HG03103 (cell line): ENCODE results near the gene MRPL48.

Experiments used
- ATAC-seq: cut with Tn5 transposase; IDR thresholded peaks from one replicate; pipeline ENCODE4 v1.9.1; 2021; ENCODE audit warnings: low read depth; ENCODE audit not compliant: unreplicated experiment

MRPL48 gene

DNA sequence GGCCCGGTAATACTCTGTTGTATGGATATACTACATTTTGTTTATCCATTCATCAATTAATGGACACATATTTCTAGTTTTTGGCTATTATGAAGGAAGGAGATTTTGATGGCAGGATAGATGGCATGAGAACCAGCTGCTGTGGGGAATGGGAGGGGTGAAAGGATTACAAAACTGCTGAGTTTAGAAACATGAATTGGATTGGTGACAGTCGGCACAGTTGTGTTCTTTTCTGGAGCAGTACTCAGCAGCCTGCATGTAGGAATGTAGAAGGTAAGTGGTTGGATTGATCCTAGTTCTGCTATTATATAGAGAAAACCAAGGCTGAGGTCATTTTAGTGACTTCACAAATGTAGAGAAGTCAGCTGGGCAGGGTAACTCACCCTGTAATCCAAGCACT, 96.2 kb downstream of the MRPL48 start:
- ATAC-seq = no peak

GRCh38 chr11:73888244-73888643, 100.6 kb downstream of the MRPL48 start:
- ATAC-seq = no peak

DNA sequence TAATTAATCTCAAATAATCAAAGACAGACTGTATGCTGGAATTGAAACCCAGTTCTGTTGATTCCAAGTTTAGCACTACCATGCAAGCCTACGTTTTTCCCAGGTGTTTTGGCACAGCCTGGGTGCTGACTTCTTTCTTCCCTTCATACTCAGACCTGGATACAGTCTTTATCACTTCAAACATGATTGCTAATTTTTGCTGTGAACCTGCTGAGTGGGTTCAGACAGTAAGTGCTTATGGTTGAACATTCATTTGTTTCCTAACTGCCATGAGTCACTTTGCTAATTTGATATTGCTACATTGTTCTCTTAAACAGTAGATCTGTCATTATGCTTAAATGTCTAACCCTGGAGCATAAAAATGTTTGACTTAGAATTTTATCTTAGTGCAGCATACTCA, 101.3 kb downstream of the MRPL48 start:
- no peak for ATAC-seq

GRCh38 chr11:73889536-73889935, 101.9 kb downstream of the MRPL48 start:
- no peak for ATAC-seq

DNA sequence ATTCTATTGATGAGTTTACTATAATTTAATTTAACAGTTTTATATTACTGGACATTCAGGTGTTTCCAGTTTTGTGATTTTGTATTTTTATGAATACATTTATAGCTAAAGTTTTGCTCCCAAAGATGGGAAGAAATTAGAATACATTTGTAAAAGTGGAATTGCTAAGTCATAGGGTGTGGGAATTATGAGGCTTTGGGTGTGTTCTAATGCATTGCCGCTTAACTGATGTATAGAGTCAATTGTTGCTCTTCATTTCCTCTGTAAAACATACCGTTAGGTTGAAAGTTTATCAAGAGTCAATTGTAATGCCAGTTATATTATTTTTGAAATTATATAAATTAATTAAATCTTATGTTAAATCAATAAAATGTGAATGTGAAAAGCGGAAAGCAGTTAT, 105.4 kb downstream of the MRPL48 start:
- ATAC-seq = no peak

DNA sequence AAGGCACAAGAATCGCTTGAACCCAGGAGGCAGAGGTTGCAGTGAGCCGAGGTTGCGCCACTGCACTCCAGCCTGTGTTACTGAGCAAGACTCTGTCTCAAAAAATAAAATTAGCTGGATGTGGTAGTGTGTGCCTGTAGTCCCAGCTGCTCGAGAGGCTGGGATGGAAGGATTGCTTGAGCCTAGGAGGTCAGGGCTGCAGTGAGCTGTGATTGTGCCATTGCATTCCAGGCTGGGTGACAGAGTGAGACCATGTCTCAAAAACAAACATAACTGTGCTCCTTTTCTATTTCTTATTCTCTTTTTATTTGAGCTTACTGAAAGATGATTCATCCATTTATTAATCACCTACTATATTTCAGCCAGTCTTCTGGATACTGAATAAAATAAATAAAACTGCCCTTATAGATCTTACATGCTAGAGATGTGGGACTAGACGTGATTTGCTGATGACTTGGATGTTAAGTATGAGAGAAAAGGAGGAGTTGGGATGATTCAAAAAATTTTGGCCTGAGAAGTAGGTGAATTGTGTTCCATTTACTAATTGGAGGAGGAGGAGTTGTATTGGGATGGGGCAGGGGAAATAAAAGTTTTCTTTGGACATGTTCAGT, 107.2 kb downstream of the MRPL48 start:
- no peak for ATAC-seq

- no peak for ATAC-seq
Observed at GRCh38 chr11:73902303-73902702, 114.6 kb downstream of the MRPL48 start.

DNA sequence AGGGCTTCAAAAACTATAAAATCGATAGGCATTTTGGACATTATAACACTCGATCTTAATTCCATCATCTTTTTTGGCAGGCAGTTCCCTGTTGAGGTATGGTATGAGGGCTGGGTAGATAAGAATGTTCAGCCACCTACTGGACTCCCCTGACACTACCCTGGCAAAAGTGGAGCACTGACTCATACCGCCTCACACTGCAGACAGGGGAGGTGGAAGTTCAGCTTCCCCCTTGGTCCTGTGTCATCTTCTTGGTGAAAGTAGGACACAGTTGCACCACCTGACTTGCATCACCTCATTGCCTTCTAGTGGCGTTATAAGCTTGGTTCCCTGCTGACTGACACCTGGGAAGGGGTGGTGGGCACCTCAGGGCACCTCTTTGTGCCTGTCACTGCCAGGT, 119.5 kb downstream of the MRPL48 start:
- ATAC-seq = no peak

- ATAC-seq = no peak
Observed at GRCh38 chr11:73912026-73912425, 124.4 kb downstream of the MRPL48 start.

DNA sequence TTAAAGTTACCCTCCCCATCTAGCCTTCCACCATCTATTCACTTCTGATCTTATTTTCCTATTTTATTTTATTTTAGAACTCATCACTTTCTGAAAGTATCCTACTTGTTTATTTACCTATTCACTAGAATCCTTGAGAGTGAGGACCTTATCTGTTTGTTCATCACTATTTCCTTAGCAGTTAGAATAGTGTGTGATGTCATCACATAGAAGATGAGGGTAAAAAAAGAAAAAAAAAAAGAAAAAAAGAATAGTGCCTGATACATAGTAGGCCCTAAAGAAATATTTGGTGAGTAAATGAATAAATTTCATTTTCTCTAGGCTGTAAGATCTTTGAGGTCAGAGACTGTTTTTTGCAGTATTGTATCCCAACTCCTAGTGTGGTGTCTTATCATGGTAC, 125.8 kb downstream of the MRPL48 start:
- ATAC-seq = no peak

DNA sequence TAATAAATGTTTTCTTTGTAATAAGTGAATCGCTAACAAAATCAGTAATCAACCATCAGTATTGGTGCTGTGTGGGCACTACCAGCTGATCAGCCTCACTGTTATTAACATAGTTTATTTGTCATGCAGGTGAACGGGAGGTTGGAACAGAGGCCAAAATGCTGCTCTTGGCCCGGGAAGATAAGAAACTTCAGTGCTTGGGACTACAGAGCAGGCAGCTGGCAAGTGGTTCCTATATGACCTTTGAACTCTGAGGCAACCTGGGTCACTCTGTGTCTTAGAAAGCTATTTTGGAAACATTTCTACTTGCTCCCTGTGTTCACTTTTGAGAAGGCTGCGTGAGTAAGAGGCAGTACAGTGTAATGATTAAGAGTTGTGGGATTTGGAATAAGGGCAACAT, 126.6 kb downstream of the MRPL48 start:
- no peak for ATAC-seq
